GM12864 (cell line): ENCODE data around the gene UBXN11.

Experiments
- DNase-seq: peaks from one replicate; pipeline ENCODE4 v3.0.0-alpha.2; 2011; ENCODE audit warnings: low read depth
- H3K4me3 ChIP-seq: 2 replicates; pipeline ENCODE4 v1.5.1; 2011; ENCODE audit warnings: mild to moderate bottlenecking, low read depth, low read length, control low read depth
- TF ChIP-seq, protein P1 (sequence below): IDR thresholded peaks from 2 replicates; pipeline ENCODE4 v1.5.1; 2011; ENCODE audit warnings: low read depth, mild to moderate bottlenecking, moderate library complexity, low read length, control low read depth, inconsistent platforms; ENCODE audit errors: missing control alignments

UBXN11 gene

DNA sequence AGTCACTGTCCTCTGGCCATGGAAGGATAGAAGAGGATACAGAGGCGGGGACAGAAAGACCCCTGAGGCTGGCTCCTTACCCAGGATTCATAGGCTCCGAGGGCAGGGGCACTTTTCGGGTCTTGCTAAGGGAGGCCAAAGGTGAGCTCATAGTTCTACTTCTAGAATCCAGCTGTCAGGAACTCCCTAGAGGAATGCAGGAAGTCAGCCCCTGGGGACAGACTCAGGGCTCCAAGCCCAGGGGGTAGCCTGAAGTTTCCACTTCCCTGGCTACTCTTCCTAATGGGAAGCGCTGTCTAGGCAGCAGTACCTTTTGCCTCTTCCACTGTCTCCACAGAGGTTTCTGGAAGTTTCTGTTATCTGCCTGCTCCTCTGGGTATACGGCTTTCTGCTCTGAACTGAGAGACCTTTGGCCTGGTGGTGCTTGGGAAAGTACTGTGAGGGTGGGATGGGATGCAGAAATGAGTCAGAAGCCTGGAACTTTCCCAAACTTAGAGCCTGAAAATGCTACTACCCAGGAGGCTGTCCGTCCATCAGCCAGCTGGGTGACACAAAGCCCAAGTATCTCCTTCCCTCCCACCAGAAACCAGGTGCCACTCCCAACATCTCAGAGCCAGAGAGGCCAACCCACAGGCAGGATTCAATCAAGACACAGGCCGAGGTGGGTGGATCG is 3.6 kb downstream of the UBXN11 start:
- DNase-seq = no peak
- no peak overlapping the region for H3K4me3 ChIP-seq
- TF ChIP-seq, protein P1, sequence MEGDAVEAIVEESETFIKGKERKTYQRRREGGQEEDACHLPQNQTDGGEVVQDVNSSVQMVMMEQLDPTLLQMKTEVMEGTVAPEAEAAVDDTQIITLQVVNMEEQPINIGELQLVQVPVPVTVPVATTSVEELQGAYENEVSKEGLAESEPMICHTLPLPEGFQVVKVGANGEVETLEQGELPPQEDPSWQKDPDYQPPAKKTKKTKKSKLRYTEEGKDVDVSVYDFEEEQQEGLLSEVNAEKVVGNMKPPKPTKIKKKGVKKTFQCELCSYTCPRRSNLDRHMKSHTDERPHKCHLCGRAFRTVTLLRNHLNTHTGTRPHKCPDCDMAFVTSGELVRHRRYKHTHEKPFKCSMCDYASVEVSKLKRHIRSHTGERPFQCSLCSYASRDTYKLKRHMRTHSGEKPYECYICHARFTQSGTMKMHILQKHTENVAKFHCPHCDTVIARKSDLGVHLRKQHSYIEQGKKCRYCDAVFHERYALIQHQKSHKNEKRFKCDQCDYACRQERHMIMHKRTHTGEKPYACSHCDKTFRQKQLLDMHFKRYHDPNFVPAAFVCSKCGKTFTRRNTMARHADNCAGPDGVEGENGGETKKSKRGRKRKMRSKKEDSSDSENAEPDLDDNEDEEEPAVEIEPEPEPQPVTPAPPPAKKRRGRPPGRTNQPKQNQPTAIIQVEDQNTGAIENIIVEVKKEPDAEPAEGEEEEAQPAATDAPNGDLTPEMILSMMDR = no peak

DNA sequence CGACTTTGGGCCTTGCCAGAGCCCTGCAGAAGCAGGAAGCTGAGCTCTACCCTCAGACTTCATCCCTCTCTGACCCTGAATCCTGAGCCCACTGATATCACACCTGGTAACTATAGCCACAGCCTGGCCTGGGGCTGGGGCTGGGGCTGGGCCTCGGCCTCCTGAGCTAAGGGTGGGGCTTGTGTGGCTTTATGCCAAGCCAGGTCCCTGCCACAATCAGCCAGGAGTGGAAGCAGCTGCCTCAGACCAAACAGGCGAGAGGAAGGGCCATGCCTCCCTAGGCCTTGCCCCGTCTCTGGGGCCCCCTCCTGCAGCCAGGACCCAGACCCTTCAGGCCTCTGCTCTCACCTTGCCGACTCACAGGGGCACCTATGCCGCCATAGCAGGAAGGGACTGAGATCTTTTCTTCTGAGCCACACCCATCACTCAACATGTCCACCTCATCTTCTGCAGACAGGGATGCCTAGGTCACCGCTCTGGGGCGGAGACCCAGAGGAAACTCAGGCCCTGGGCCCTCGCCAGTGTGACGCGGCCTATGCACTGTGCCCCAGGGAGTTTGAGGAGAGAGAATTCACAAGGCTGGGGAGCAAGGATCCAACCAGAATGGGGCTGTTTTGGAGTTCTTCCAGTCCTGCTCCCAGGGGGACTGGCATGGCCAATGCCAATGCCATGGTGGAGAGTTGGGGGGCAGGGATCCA is 5.7 kb downstream of the UBXN11 start:
- no peak for DNase-seq
- TF ChIP-seq, protein P1 = no peak
- no peak overlapping the region for H3K4me3 ChIP-seq

DNA sequence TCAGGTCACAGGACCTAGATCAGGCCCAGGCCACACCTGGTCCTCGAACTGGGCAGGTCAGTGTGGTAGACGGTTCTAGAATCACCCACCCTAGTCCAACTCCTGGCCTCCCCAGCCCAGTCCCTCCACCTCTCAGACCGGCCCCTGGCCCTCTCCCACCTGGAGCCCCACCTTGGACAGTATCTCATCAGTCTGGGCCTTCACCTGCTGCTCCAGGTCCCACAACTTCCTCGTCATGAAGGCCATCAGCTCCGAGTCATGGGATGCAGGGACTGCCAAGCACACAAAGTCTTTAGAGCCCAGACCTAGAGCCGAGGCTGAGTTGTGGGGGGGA is 8.7 kb downstream of the UBXN11 start:
- no peak overlapping the region for H3K4me3 ChIP-seq
- TF ChIP-seq, protein P1 = no peak
- DNase-seq = no peak

DNA sequence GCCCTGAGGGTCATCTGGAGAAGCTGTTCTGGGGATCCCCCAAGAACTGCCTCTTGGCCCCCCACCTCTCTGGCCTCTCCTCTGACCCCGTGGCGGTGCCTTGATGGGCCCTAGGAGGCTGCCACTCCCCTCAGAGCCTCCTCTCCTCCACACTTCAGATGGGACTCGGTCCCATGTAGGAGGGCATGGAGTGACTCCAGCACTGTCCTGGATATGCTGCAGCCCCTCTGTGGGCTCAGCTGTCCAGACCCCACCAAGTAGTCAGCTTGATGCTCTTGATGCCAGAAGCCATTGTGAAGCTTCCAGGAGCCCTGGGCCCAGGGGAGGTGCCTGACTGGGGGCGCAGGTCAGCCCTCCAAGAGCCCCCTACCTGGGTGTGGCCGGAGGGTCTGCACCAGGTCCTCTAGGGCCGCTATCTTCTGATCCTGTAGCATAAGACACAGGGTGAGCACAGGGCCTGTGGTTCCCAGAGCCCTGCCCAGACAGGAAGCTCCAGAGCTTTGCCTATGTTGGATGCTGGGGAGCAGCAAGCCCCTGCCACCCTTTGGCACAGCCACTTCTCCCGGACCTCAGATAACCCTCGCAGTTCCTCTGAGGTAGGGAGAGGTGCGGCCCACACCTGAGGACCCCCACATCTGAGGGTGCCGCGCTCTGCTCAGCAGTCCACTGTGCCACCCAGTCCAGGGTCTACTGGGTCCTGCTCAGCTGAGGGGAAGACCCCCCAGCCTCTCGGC is 9.2 kb downstream of the UBXN11 start:
- no peak overlapping the region for H3K4me3 ChIP-seq
- TF ChIP-seq, protein P1 = no peak
- DNase-seq = no peak

DNA sequence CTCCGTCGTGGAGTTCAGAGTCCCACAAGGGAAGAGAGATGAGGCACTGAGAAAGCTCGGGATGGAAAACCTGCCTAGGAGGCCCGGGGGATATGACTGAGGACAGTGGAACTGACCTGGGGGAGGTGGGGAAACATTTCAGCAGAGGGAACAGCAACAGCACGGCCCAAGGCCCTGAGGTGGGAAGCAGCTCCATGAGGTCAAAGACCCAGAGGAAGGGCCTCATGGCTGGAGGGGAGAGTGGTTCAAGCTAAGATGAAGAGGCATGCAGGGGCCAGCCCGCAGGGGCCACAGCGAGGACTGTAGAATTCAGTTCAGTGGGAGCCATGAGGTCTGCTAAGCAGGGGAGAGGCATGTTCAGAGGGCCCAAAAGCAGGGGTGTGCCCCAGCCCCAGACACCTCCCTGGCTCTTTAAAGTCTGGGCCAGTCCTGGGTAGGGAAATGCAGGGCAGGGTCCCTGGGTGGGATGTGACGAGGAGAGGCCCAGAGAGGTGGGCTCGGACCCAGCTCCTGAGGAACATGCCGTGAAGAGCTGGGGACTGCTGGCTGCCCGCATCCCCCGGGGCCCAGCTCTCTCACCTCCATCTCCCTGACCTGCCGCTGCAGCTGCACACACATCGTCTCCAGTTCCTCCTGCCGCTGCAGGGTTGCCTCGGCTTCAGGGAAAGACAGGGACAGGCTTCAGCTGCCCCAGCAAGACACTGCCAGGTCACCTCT is 9.9 kb downstream of the UBXN11 start:
- TF ChIP-seq, protein P1 = no peak
- H3K4me3 ChIP-seq = no peak overlapping the region
- no peak for DNase-seq

DNA sequence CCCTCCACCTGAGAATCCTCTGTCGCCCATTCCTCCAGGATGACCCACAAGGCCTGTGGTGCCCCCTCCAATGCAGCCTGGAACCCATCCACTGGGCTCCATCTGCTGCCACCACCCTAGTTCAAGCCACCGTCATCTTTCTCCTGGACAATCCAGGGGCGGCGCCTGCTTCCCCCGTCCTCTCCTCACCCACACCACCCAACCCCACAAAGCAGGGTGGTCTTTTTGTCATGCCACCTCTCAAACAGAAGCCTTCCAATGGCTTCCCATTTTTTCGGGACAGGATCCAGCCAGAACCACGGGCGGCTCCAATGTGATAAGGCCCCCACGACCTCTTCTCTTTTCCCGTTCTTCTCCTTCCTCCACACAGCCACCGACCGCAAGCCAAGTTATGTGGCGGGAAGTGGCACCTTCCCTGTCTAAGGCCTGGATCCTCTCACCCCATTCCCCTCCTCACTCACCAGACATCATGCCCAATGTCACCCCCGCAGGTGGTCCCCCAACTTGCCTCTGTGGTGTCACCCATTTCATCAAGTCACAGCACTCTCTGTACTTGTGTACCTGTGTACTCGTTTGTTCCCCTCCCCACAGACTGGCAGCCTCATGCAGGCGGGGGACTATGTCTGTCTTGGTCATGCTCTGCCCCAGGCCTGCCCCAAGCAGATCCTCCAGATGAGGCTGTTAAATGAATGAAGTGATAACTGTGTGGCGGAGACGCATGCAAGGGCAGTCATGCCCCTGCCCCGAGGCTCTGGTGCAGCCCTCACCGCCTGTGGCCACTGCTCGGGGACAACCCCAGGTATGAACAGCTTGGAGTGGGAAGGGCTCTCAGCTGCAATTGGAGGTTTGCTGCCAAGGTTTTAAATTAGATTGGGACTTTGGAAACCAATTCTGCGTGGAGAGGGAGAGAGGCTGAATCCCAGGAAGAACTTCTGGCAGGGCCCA is 11.0 kb downstream of the UBXN11 start:
- no peak for DNase-seq
- TF ChIP-seq, protein P1 = no peak
- no peak overlapping the region for H3K4me3 ChIP-seq
